Natural killer cell (primary cell): ENCODE data around the gene HAGHL. TPM values are rescaled to one million over a fixed set of nuclear protein-coding genes. Genes with fewer than 3 reads are reported as not detected.

ENCODE experiments used
- ATAC-seq, 3 donors: fragments of 150-1000 bp in 2 of 3; fragments of 200-7000 bp in 1 of 3; cut with Tn5 transposase; 1 replicate in 1 of 3; 2 replicates in 2 of 3; pipeline ENCODE4 v1.10.0; 2021; ENCODE audit warnings: mild to moderate bottlenecking in 2 of 3, moderate library complexity in 2 of 3
- DNase-seq, 2 donors: peaks; one replicate each; pipeline versions ENCODE4 v3.0.0 to v3.0.0-alpha.2; 2013 to 2021; ENCODE audit warnings: mixed read lengths in 1 of 2
- H3K27ac ChIP-seq: one replicate; pipeline ENCODE4 v1.5.1; 2013; ENCODE audit warnings: mild to moderate bottlenecking, low read length
- H3K27me3 ChIP-seq: one replicate; pipeline ENCODE4 v1.6.1; 2013; ENCODE audit warnings: low read length; ENCODE audit not compliant: control insufficient read depth, insufficient read depth
- H3K36me3 ChIP-seq: one replicate; pipeline ENCODE4 v1.6.1; 2013; ENCODE audit warnings: low read length; ENCODE audit not compliant: control insufficient read depth, insufficient read depth
- H3K4me1 ChIP-seq: one replicate; pipeline ENCODE4 v1.6.1; 2013; ENCODE audit warnings: low read length; ENCODE audit not compliant: control insufficient read depth, insufficient read depth
- H3K4me3 ChIP-seq: one replicate; pipeline ENCODE4 v1.5.1; 2013; ENCODE audit warnings: low read length
- H3K9me3 ChIP-seq: one replicate; pipeline ENCODE4 v1.6.1; 2013; ENCODE audit warnings: low read length; ENCODE audit not compliant: control insufficient read depth, insufficient read depth
- H3K27ac Mint-ChIP-seq, 2 donors: one replicate each; pipeline ENCODE4 v1.8.0; 2022; ENCODE audit warnings: mild to moderate bottlenecking in 2 of 2, mixed read lengths in 2 of 2, moderate library complexity in 1 of 2
- H3K27me3 Mint-ChIP-seq, 2 donors: one replicate each; pipeline ENCODE4 v1.8.0; 2022; ENCODE audit warnings: low read depth in 2 of 2, mixed read lengths in 2 of 2
- H3K36me3 Mint-ChIP-seq: one replicate; pipeline ENCODE4 v1.8.0; 2022; ENCODE audit warnings: mixed read lengths
- H3K4me1 Mint-ChIP-seq, 2 donors: one replicate each; pipeline ENCODE4 v1.8.0; 2022; ENCODE audit warnings: mixed read lengths in 2 of 2
- H3K4me3 Mint-ChIP-seq: one replicate; pipeline ENCODE4 v1.8.0; 2022; ENCODE audit warnings: mild to moderate bottlenecking, moderate library complexity, mixed read lengths
- H3K9me3 Mint-ChIP-seq, 2 donors: one replicate each; pipeline ENCODE4 v1.8.0; 2022; ENCODE audit warnings: mixed read lengths in 2 of 2
- CTCF ChIP-seq: fragments of 200-600 bp; IDR thresholded peaks from one replicate; pipeline ENCODE4 v1.8.0; 2022; ENCODE audit warnings: antibody characterized with exemption
- WGBS: methylation state at CpG from one replicate; pipeline ENCODE4 v1.1.7; 2013; ENCODE audit warnings: missing lambda C conversion rate; ENCODE audit not compliant: insufficient coverage; 5-methylcytosine and 5-hydroxymethylcytosine counted together
- intact Hi-C: fragments of 100-400 bp; cut with micrococcal nuclease; formaldehyde crosslinking; loops from one replicate; pipeline ENCODE4 v1.14.2; 2022
- total RNA-seq, 4 donors: library from RNA; stranded (reverse); fragments of 120-200 nt in 1 of 4; gene quantifications; one replicate each; pipeline versions ENCODE4 v1.2.3 to v1.2.4, GENCODE V29; 2013 to 2022

HAGHL gene
- total RNA-seq, 3 donors from 2014 or later (not counting 1 experiment from before 2014, with no cell fraction given) = 13.5 to 21.5 (median 15.7) TPM

- Histone ChIP-seq H3K4me3 (no peak overlapping the region), H3K36me3 (peaks cover 26% of the 10 kb centered on the region), H3K27me3 (no peaks in the 10 kb centered on the region), H3K4me1 (peaks cover 10% of the 10 kb centered on the region), H3K9me3 (no peaks in the 10 kb centered on the region), H3K27ac (no peak overlapping the region)
- TF ChIP-seq CTCF = no peak
- Mint-ChIP-seq H3K9me3 (no peaks in the 10 kb centered on the region), H3K27ac (no peak overlapping the region), H3K4me1 (no peaks in the 10 kb centered on the region), H3K36me3 (no peaks in the 10 kb centered on the region), H3K27me3 (no peaks in the 10 kb centered on the region), H3K4me3 (no peak overlapping the region)
- intact Hi-C loops = no loop called here
- no peak for DNase-seq
- 95% methylated on average over 25 of the region's 25 CpGs for WGBS
- no peak for ATAC-seq
These were observed 8.3 kb downstream of the HAGHL start for GRCh38 chr16:734981-735881.

- ATAC-seq (no peak), DNase-seq (no peak)
- TF ChIP-seq CTCF = no peak
- Histone ChIP-seq H3K4me1 (peaks cover 12% of the 10 kb centered on the region), H3K27me3 (no peaks in the 10 kb centered on the region), H3K27ac (no peak overlapping the region), H3K4me3 (no peak overlapping the region), H3K9me3 (no peaks in the 10 kb centered on the region), H3K36me3 (peaks cover 26% of the 10 kb centered on the region)
- WGBS = 79% methylated on average over 13 of the region's 13 CpGs
- Mint-ChIP-seq H3K27ac (no peak overlapping the region), H3K4me3 (no peak overlapping the region), H3K4me1 (no peaks in the 10 kb centered on the region), H3K9me3 (no peaks in the 10 kb centered on the region), H3K36me3 (no peaks in the 10 kb centered on the region), H3K27me3 (no peaks in the 10 kb centered on the region)
- intact Hi-C loops = no loop called here
These were observed 9.1 kb downstream of the HAGHL start for GRCh38 chr16:735982-736453.

GRCh38 chr16:736936-737481, 10.1 kb downstream of the HAGHL start:
- DNase-seq = no peak
- H3K4me3 ChIP-seq = no peak overlapping the region
- peak overlapping the region in 1 of 2 donors; percentile 13 for H3K27ac Mint-ChIP-seq
- H3K9me3 ChIP-seq = no peaks in the 10 kb centered on the region
- H3K9me3 Mint-ChIP-seq = no peaks in the 10 kb centered on the region
- no peak overlapping the region for H3K27ac ChIP-seq
- H3K4me1 Mint-ChIP-seq = no peaks in the 10 kb centered on the region
- H3K4me3 Mint-ChIP-seq = no peak overlapping the region
- H3K4me1 ChIP-seq = peaks cover 16% of the 10 kb centered on the region
- no peak for ATAC-seq
- 98% methylated on average over 29 of the region's 29 CpGs for WGBS
- H3K27me3 ChIP-seq = no peaks in the 10 kb centered on the region
- no peaks in the 10 kb centered on the region for H3K27me3 Mint-ChIP-seq
- intact Hi-C loops = no loop called here
- H3K36me3 ChIP-seq = peaks cover 24% of the 10 kb centered on the region
- TF ChIP-seq CTCF = no peak
- H3K36me3 Mint-ChIP-seq = no peaks in the 10 kb centered on the region
